Spleen (tissue), 11 donors: ENCODE measurements around the gene MADD. TPM values are rescaled to one million over a fixed set of nuclear protein-coding genes. Genes with fewer than 3 reads are reported as not detected.

ENCODE experiments used
- DNase-seq: peaks from one replicate; pipeline ENCODE4 v3.0.0-alpha.2; 2020
- H3K27ac ChIP-seq, 8 donors: fragments of 200-600 bp; sonication (generic) in 7 of 8; 1 replicate in 4 of 8; 2 replicates in 4 of 8; pipeline versions ENCODE4 v1.5.0 to v1.8.0; 2016 to 2021; ENCODE audit warnings: inconsistent platforms in 4 of 8, mild to moderate bottlenecking in 4 of 8, moderate library complexity in 1 of 8
- H3K27me3 ChIP-seq, 7 donors: fragments of 200-600 bp; sonication (generic) in 6 of 7; replicated peaks in 1 of 7; 1 replicate in 4 of 7; 2 replicates in 3 of 7; pipeline versions ENCODE4 v1.5.0 to v1.8.0; 2016 to 2021; ENCODE audit warnings: inconsistent platforms in 3 of 7, mild to moderate bottlenecking in 1 of 7
- H3K36me3 ChIP-seq, 6 donors: fragments of 200-600 bp; sonication (generic) in 5 of 6; 1 replicate in 4 of 6; 2 replicates in 2 of 6; pipeline versions ENCODE4 v1.5.0 to v1.8.0; 2016 to 2021; ENCODE audit warnings: inconsistent platforms in 2 of 6
- H3K4me1 ChIP-seq, 6 donors: fragments of 200-600 bp; sonication (generic) in 5 of 6; 1 replicate in 3 of 6; 2 replicates in 3 of 6; pipeline versions ENCODE4 v1.5.0 to v1.8.0; 2016 to 2021; ENCODE audit warnings: inconsistent platforms in 3 of 6
- H3K4me3 ChIP-seq, 8 donors: fragments of 200-600 bp; sonication (generic) in 7 of 8; 1 replicate in 4 of 8; 2 replicates in 4 of 8; pipeline versions ENCODE4 v1.5.0 to v1.8.0; 2016 to 2021; ENCODE audit warnings: inconsistent platforms in 4 of 8, mild to moderate bottlenecking in 4 of 8, moderate library complexity in 2 of 8
- H3K9me3 ChIP-seq, 8 donors: fragments of 200-600 bp; sonication (generic) in 7 of 8; 1 replicate in 4 of 8; 2 replicates in 4 of 8; pipeline versions ENCODE4 v1.5.0 to v1.8.0; 2016 to 2021; ENCODE audit warnings: inconsistent platforms in 4 of 8
- POLR2A ChIP-seq, 3 donors: fragments of 450-650 bp; IDR thresholded peaks; one replicate each; pipeline ENCODE4 v1.5.1; 2017; ENCODE audit warnings: antibody characterized with exemption in 3 of 3, mild to moderate bottlenecking in 1 of 3
- POLR2AphosphoS5 ChIP-seq, 3 donors: sonication (generic); formaldehyde crosslinking; IDR thresholded peaks; one replicate each; pipeline ENCODE4 v1.5.1; 2017; ENCODE audit warnings: antibody characterized with exemption in 3 of 3
- WGBS, 5 donors: extraction: QIAGEN DNeasy Blood & Tissue Kit in 3 of 5; methylation state at CpG; one replicate each; pipeline versions ENCODE4 v1.1.5 to v1.1.7; 2013 to 2018; 5-methylcytosine and 5-hydroxymethylcytosine counted together
- intact Hi-C: fragments of 100-400 bp; cut with DNase I; formaldehyde crosslinking; loops from one replicate; pipeline ENCODE4 v1.15.0; 2023; ENCODE audit warnings: low total_unique reads
- polyA plus RNA-seq, 3 donors: library from polyadenylated mRNA; stranded (reverse); fragments of 200-250 nt; gene quantifications; one replicate each; pipeline ENCODE4 v1.2.1, GENCODE V29; 2013
- total RNA-seq, 7 donors: library from RNA; depleted of rRNA in 3 of 7; stranded (reverse); fragments of >200 nt in 3 of 7; fragmentation: NEBNext Ultra II Directional in 4 of 7; extraction: Animal tissue kit (Norgen Biotek cat#: 25700) in 4 of 7; gene quantifications; one replicate each; pipeline versions ENCODE4 v1.1.0 to v1.2.1, GENCODE V29; 2016 to 2021
- TF ChIP-seq, protein P1 (sequence below), 11 experiments: fragments of 200-600 bp in 7 of 11; fragments of 450-650 bp in 4 of 11; sonication (generic) in 4 of 11; IDR thresholded peaks in 8 of 11; conservative IDR thresholded peaks in 3 of 11; 1 replicate in 7 of 11; 2 replicates in 4 of 11; pipeline versions ENCODE4 v1.4.0 to v1.8.0; 2016 to 2021; ENCODE audit warnings: antibody characterized with exemption in 11 of 11, inconsistent platforms in 4 of 11, mild to moderate bottlenecking in 1 of 11
- donor health status: healthy with polysubstance abuse.
- donor health status: DM: no; HTN: no; CAD: no; lungs with moderate emphysema.
- donor health status: DM: no; HTN: no; CAD: no.
- donor health status: Bipolar disorder and iron deficiency.
- donor health status: healthy.
- donor health status: DM: no; HTN: no; CAD: no.
- donor health status: DM: yes; HTN: yes; CAD: no.

Gene MADD
- total and polyA plus RNA-seq, 10 donors: 15.7 to 82.4 (median 63.3) TPM

DNA sequence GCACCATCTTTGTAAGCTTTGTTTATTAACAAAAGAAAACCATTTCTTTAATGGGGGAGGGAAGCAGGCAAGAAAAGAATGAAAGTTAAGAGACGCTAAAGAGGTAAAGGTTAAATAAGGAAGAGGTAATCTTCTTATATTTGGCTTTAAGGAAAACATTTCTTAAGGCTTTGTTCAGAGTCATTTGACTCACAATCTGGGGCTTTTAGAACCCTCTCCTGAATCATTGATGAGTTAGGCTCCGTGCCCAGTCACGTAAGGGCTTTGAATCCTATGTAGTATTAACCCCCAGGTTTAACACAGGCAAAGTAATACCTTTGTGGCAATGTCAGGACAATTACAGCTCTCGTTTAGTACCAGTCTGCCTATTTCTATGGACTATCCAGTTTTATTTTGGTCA is 26.1 kb downstream of the MADD start:
- Histone ChIP-seq H3K9me3 (peaks cover 0 to 23% (median 13%) of the 10 kb centered on the region in 8 donors), H3K4me1 (no peaks in the 10 kb centered on the region), H3K4me3 (no peak overlapping the region), H3K36me3 (peaks cover 0 to 100% (median 97%) of the 10 kb centered on the region in 6 donors), H3K27me3 (no peaks in the 10 kb centered on the region), H3K27ac (no peak overlapping the region)
- no peak for DNase-seq
- WGBS, 5 donors: 93 to 95% (median 94%) methylated on average over 4 of the region's 4 CpGs
- intact Hi-C loops: no loop called here
- TF ChIP-seq, protein P1, sequence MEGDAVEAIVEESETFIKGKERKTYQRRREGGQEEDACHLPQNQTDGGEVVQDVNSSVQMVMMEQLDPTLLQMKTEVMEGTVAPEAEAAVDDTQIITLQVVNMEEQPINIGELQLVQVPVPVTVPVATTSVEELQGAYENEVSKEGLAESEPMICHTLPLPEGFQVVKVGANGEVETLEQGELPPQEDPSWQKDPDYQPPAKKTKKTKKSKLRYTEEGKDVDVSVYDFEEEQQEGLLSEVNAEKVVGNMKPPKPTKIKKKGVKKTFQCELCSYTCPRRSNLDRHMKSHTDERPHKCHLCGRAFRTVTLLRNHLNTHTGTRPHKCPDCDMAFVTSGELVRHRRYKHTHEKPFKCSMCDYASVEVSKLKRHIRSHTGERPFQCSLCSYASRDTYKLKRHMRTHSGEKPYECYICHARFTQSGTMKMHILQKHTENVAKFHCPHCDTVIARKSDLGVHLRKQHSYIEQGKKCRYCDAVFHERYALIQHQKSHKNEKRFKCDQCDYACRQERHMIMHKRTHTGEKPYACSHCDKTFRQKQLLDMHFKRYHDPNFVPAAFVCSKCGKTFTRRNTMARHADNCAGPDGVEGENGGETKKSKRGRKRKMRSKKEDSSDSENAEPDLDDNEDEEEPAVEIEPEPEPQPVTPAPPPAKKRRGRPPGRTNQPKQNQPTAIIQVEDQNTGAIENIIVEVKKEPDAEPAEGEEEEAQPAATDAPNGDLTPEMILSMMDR (IDR thresholded peaks at IDR 0.05 in 8 of 11, conservative IDR thresholded peaks at IDR 0.05 in 3 of 11): no peak
- TF ChIP-seq POLR2A (IDR thresholded peaks at IDR 0.05) (no peak), POLR2AphosphoS5 (IDR thresholded peaks at IDR 0.05) (no peak)

DNA sequence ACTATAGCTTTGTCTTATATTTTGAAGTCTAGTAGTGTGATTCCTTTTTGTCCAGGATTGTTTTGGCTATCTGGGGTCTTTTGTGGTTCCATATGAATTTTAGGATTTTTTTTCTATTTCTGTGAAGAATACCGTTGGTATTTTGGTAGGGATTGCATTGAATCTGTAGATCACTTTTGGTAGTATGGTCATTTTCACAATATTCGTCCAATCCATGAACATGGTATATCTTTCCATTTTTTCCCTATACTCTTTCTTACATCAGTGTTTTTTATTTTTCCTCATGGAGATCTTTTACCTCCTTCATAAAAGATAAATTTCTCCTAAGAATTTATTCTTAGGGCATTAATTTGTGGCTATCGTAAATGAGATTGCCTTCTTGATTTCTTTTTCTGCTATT is 29.1 kb downstream of the MADD start:
- H3K27ac ChIP-seq: no peak overlapping the region
- no peak overlapping the region for H3K4me3 ChIP-seq
- TF ChIP-seq POLR2AphosphoS5 (IDR thresholded peaks at IDR 0.05) (no peak), POLR2A (IDR thresholded peaks at IDR 0.05) (no peak)
- TF ChIP-seq, protein P1 (IDR thresholded peaks at IDR 0.05 in 8 of 11, conservative IDR thresholded peaks at IDR 0.05 in 3 of 11): no peak
- H3K36me3 ChIP-seq: peaks cover 0 to 100% (median 97%) of the 10 kb centered on the region in 6 donors
- DNase-seq: no peak
- intact Hi-C loops: no loop called here
- 96 to 99% (median 98%) methylated on average over 3 of the region's 3 CpGs for WGBS, 5 donors
- H3K27me3 ChIP-seq: no peaks in the 10 kb centered on the region
- no peaks in the 10 kb centered on the region for H3K4me1 ChIP-seq
- H3K9me3 ChIP-seq: peaks cover 3 to 43% (median 35%) of the 10 kb centered on the region in 8 donors

DNA sequence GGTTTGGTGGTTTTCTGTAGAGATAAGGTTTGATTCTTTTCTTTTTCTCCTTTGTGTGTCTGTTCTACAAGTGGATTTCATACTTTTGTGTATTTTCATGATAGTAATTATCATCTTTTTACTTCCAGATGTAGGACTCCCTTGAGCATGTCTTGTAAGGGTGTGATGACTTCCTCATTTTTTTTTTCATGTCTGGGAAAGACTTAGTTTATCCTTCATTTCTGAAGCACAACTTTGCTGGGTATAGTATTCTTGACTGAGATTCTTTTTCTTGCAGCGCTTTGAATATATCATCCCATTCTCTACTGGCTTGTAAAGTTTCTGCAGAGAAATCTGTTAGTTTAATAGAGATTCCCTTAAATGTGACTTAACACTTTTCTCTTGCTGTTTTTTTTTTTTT is 32.9 kb downstream of the MADD start:
- intact Hi-C loops: no loop called here
- TF ChIP-seq, protein P1 (IDR thresholded peaks at IDR 0.05 in 8 of 11, conservative IDR thresholded peaks at IDR 0.05 in 3 of 11): no peak
- TF ChIP-seq POLR2A (IDR thresholded peaks at IDR 0.05) (no peak), POLR2AphosphoS5 (IDR thresholded peaks at IDR 0.05) (no peak)
- Histone ChIP-seq H3K4me1 (no peaks in the 10 kb centered on the region), H3K36me3 (peaks cover 0 to 100% (median 96%) of the 10 kb centered on the region in 6 donors), H3K4me3 (no peak overlapping the region), H3K9me3 (peaks cover 3 to 41% (median 35%) of the 10 kb centered on the region in 8 donors), H3K27ac (no peak overlapping the region), H3K27me3 (no peaks in the 10 kb centered on the region)
- WGBS, 5 donors: 97 to 100% (median 100%) methylated on average over 1 of the region's 1 CpG
- DNase-seq: no peak

DNA sequence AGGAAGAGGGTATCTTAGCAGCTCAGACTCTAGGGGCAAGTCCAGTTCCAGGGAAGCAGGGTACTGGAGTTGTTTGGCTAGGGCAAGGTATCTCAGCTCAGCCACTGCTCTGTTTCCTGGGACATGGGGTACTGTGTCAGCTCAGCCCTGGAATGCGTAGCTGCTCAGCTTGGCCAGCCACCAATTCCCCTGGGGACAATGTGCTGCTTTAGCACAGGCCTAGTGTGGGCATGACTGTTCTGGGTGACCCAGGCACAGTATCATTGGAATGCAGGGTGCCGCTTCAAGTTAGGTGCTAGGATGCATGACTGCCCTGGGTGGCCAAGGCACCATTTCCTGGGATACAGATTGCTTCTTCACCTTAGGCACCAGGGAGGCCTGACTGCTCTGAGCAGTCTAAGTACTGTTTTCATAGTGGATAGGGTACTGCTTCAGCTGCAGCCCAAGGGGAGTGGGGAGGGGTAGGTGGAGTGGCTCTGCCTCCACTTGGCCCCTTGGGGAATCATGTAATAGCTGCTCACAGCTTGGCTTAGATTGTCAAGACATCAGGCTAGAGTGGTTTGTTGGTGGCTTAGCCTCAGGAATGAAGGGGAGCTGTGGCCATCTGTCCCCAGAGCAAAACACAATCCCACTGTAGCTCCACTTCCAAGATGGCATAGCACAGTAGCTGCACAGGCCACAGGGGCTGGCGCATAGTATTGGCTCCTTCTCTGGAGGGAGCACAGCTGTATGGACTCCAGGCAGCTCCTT is 36.0 kb downstream of the MADD start:
- Histone ChIP-seq H3K36me3 (peaks cover 0 to 100% (median 98%) of the 10 kb centered on the region in 6 donors), H3K27ac (no peak overlapping the region), H3K9me3 (peaks cover 3 to 23% (median 21%) of the 10 kb centered on the region in 8 donors), H3K27me3 (no peaks in the 10 kb centered on the region), H3K4me3 (no peak overlapping the region), H3K4me1 (no peaks in the 10 kb centered on the region)
- TF ChIP-seq POLR2A (IDR thresholded peaks at IDR 0.05): no peak
- TF ChIP-seq, protein P1 (IDR thresholded peaks at IDR 0.05 in 8 of 11, conservative IDR thresholded peaks at IDR 0.05 in 3 of 11): no peak
- TF ChIP-seq POLR2AphosphoS5 (IDR thresholded peaks at IDR 0.05): no peak
- DNase-seq: no peak
- 94 to 100% (median 98%) methylated on average over 2 to 3 of the region's 3 CpGs for WGBS, 5 donors
- intact Hi-C loops: no loop called here
